ENCODE data around the gene PAWR. TPM values are rescaled to one million over a fixed set of nuclear protein-coding genes. Genes with fewer than 3 reads are reported as not detected.
A peak's percentile ranks its signal among the peaks of the same experiment; 100 is the strongest.

PAWR gene
- total RNA-seq, 1 experiment from 2014 or later = 204 TPM

DNA sequence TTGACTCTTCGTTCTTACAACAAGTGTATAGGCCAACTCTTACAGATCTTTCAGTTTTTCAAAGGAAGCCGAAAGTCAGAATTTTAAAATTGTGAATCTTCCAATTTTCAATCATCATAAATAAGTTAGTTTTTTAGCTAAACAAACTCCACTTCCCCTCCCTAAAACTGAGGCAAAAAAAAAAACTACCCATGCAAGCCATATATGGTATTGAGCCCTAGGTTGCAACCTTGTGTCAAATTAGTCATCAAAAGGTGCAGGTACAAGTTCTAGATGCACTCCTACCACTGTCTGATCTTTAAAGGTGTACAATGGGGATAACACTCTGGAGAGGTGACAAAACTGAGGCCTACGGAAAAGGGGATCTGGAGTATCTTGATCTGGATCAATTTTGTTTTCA lies 97.9 kb downstream of the PAWR start:
- DNase-seq = no peak
- CTCF ChIA-PET = no interaction called here
- Mint-ChIP-seq H3K27ac (ENCODE audit: unreplicated experiment) (peak overlapping the region; percentile 46), H3K9me3 (ENCODE audit: low read depth, unreplicated experiment) (no peaks in the 10 kb centered on the region), H3K36me3 (ENCODE audit: insufficient read depth, unreplicated experiment) (peaks cover 24% of the 10 kb centered on the region), H3K4me3 (ENCODE audit: low read depth, unreplicated experiment) (no peak overlapping the region), H3K4me1 (ENCODE audit: low read depth, unreplicated experiment) (peaks cover 8% of the 10 kb centered on the region), H3K27me3 (ENCODE audit: unreplicated experiment) (no peaks in the 10 kb centered on the region)
- no TSS peak for BruUV-seq (replicated peaks)
- intact Hi-C loops (cut with micrococcal nuclease; ENCODE audit: unreplicated experiment) = no loop called here
- TF ChIP-seq, protein P1, sequence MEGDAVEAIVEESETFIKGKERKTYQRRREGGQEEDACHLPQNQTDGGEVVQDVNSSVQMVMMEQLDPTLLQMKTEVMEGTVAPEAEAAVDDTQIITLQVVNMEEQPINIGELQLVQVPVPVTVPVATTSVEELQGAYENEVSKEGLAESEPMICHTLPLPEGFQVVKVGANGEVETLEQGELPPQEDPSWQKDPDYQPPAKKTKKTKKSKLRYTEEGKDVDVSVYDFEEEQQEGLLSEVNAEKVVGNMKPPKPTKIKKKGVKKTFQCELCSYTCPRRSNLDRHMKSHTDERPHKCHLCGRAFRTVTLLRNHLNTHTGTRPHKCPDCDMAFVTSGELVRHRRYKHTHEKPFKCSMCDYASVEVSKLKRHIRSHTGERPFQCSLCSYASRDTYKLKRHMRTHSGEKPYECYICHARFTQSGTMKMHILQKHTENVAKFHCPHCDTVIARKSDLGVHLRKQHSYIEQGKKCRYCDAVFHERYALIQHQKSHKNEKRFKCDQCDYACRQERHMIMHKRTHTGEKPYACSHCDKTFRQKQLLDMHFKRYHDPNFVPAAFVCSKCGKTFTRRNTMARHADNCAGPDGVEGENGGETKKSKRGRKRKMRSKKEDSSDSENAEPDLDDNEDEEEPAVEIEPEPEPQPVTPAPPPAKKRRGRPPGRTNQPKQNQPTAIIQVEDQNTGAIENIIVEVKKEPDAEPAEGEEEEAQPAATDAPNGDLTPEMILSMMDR (IDR thresholded peaks at IDR 0.05; ENCODE audit: unreplicated experiment) = no peak

DNA sequence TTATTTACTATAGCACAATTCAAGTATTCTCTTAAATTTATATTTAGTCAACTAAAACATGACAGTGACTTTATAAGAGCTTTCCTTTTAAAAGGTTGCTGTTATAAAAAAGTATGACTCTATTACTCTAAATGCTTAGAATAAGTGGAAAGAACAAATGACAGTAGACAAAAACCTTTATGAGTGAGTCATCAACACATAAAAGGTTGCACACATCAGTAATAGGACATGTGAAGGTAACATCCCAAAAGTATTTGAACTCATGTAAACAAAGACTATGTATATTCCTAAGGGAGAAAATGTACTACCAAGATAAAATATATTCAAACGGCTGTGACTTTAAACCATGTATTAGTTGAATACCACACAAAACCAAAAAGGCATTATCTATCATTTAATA lies 98.8 kb downstream of the PAWR start:
- peaks cover 8% of the 10 kb centered on the region for H3K4me1 Mint-ChIP-seq (ENCODE audit: low read depth, unreplicated experiment)
- BruUV-seq (replicated peaks) = no TSS peak

DNA sequence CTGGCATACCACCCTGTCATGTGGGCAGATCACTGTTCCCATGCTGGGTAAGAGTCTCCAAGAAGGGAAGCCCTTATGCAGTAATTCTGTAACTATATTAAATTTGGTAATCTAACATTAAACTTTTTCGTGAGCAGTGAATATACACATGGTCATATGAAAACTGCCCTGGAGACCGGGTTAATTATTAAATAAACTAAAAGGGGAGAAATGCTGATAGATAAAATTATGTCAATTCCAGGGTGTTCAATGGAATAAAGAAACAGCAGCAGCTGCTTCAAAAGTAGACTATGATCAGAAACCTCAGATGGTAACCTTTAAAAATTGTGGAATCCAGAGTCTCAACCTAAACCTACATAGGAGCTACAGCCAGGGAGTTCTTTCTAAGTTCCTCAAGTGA lies 100.0 kb downstream of the PAWR start:
- CTCF ChIA-PET = no interaction called here
- Mint-ChIP-seq H3K4me1 (ENCODE audit: low read depth, unreplicated experiment) (peaks cover 8% of the 10 kb centered on the region), H3K36me3 (ENCODE audit: insufficient read depth, unreplicated experiment) (peaks cover 36% of the 10 kb centered on the region), H3K27ac (ENCODE audit: unreplicated experiment) (no peak overlapping the region), H3K4me3 (ENCODE audit: low read depth, unreplicated experiment) (no peak overlapping the region), H3K9me3 (ENCODE audit: low read depth, unreplicated experiment) (no peaks in the 10 kb centered on the region), H3K27me3 (ENCODE audit: unreplicated experiment) (no peaks in the 10 kb centered on the region)
- TF ChIP-seq, protein P1 (IDR thresholded peaks at IDR 0.05; ENCODE audit: unreplicated experiment) = no peak
- no TSS peak for BruUV-seq (replicated peaks)
- intact Hi-C loops (cut with micrococcal nuclease; ENCODE audit: unreplicated experiment) = no loop called here
- no peak for DNase-seq

More for the DNA sequence above, 98.8 kb downstream of the PAWR start:
- no peak for DNase-seq
- Mint-ChIP-seq H3K27me3 (ENCODE audit: unreplicated experiment) (no peaks in the 10 kb centered on the region), H3K9me3 (ENCODE audit: low read depth, unreplicated experiment) (no peaks in the 10 kb centered on the region), H3K36me3 (ENCODE audit: insufficient read depth, unreplicated experiment) (peaks cover 28% of the 10 kb centered on the region), H3K4me3 (ENCODE audit: low read depth, unreplicated experiment) (no peak overlapping the region), H3K27ac (ENCODE audit: unreplicated experiment) (no peak overlapping the region)
- CTCF ChIA-PET = no interaction called here
- intact Hi-C loops (cut with micrococcal nuclease; ENCODE audit: unreplicated experiment) = no loop called here
- TF ChIP-seq, protein P1 (IDR thresholded peaks at IDR 0.05; ENCODE audit: unreplicated experiment) = no peak

DNA sequence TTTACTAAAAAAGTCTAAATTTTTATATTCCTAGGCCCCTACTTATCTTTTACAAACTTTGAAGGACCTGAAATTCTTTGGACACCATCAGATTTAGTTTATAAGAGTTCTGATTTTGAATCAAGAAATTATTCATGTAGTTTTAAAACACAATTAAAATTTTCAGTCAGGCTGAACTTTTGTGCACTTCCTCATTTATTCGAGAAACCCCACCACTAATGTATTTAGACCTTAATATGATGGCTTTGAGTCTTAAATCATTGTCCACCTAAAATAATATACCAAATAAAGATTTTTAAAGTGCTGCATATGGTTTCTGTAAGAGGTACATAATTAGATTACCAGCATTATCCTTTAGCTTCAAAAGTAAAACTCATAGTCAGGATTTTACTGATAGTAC lies 103.4 kb downstream of the PAWR start:
- CTCF ChIA-PET = no interaction called here
- intact Hi-C loops (cut with micrococcal nuclease; ENCODE audit: unreplicated experiment) = no loop called here
- H3K4me1 Mint-ChIP-seq (ENCODE audit: low read depth, unreplicated experiment) = no peaks in the 10 kb centered on the region
- no peaks in the 10 kb centered on the region for H3K27me3 Mint-ChIP-seq (ENCODE audit: unreplicated experiment)
- H3K36me3 Mint-ChIP-seq (ENCODE audit: insufficient read depth, unreplicated experiment) = peaks cover 33% of the 10 kb centered on the region
- no peak overlapping the region for H3K4me3 Mint-ChIP-seq (ENCODE audit: low read depth, unreplicated experiment)
- H3K9me3 Mint-ChIP-seq (ENCODE audit: low read depth, unreplicated experiment) = no peaks in the 10 kb centered on the region
- BruUV-seq (replicated peaks) = no TSS peak
- H3K27ac Mint-ChIP-seq (ENCODE audit: unreplicated experiment) = no peak overlapping the region
- TF ChIP-seq, protein P1 (IDR thresholded peaks at IDR 0.05; ENCODE audit: unreplicated experiment) = no peak
- no peak for DNase-seq
